Stimulated activated CD8-positive, alpha-beta memory T cell treated with anti-CD3 and anti-CD28 coated beads, Interleukin-12 subunit alpha, Interleukin-12 subunit beta, amount 100 ng/mL, for 1 hour (primary cell): ENCODE results near the gene IGF2BP3.
"Not testable (repeated sequence)": the region's sequence is repeated elsewhere in the genome, so short reads cannot be mapped to it uniquely, and the experiment has no call there.

Experiments
- DNase-seq: peaks from one replicate; pipeline ENCODE4 v3.0.0-alpha.2; 2020; ENCODE audit warnings: low read depth

IGF2BP3 gene

DNA sequence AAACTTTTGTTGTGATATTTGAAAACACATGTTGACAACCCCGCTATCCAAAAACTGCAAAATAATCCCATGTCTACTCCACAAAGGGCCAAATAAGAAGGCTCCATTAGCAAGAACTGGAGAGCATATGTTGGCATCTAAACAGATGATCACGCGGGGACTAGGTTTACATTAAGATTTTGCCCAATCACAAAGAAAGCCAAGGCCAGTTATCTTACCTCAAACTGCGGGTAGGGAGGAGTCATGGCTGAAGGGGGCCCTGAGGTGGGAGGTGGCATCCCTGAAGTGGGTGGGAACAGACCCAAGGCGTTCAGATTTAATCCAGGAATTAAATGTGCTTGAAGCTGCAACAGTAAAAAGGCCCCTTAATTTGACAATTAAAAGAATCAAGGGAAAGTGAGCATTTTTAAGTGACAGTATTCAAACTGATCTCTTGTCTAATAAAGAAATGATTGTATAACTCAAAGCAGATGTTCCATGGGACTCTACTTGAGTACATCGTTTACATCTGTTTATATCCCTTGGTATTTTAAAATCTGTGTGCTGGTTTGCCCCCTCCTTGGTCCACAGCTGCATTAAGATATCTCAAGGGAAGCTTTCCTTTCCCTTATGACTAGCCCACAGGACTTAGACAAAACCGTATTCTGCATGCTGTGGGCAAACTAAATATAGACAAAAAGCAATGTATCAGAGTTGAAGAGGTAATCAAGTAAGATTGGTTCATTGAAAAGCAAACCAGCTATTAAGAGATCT, 128.3 kb downstream of the IGF2BP3 start:
- no peak for DNase-seq

DNA sequence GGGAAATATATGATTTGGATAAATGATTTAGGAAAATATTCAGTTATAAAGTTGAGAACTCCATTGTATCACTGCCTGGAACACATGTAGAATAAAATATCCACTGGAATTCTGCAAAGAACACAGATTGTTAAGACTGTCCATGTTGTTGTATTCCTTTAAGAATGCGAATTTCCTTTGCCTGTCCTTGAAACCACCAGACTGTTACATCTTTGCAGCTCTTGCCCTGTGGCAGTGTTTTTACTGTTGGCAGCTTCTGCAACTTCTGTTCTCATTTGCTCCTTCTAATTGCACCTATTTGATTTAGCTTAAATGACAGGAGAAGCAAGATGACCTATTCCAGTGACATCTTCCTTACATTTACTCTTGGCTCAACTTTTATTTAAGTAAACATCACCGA, 131.4 kb downstream of the IGF2BP3 start:
- DNase-seq: no peak

DNA sequence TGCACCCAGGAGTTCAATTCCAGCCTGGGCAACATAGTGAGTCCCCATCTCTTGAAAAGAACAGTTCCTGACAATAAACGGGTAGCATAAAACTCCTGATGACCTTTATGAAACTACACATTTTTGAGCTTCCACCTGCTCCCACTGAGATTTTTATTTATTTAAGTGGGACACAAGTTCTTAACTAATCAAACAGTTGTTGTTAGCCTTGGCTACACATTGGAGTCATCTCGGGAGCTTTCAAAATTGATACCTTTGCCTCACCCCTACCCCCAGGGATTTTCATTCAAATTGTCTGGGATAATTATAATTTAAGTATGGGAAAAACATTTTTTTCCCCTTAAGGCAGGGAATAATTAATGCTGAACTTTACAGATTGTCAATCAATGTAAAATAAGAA, 131.9 kb downstream of the IGF2BP3 start:
- no peak for DNase-seq

DNA sequence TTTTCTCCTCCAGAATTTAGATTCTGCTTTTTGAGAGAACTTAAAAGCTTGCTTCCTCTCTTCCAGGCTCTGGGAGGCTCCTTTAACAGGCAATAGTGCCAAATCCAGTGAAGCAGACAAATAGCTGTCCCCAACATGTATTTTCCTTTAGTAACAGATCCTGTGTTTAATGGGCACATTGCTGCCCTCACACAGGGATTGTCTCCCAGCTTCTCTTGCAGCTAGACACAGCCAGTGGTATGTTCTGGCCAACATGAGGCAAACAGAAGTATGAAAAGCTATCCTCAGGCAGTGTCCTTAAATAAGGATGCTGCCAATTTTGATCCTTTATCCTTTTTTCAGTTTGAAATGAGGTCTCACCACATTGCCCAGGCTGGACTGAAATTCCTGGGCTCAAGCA, 132.9 kb downstream of the IGF2BP3 start:
- DNase-seq: no peak

DNA sequence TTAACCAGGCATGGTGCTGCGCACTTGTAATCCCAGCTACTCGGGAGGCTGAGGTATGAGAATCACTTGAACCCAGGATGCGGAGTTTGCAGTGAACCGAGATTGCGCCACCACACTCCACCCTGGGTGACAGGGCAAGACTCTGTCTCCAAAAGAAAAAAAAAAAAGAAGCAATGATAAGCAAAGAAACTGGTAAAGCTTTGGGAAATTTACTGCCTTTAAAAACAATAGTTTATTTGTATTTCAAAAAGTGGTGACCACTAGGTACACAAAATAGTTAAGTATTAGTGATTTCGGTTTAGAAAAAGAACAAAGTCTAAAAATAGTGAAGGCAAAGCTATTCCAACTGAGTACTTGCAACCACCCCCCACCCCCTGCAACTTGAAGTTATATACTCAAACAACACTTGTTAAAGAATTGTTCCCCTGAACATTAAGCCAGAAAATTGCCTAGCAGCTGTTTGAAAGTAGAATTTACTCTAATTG, 133.4 kb downstream of the IGF2BP3 start:
- no peak for DNase-seq

DNA sequence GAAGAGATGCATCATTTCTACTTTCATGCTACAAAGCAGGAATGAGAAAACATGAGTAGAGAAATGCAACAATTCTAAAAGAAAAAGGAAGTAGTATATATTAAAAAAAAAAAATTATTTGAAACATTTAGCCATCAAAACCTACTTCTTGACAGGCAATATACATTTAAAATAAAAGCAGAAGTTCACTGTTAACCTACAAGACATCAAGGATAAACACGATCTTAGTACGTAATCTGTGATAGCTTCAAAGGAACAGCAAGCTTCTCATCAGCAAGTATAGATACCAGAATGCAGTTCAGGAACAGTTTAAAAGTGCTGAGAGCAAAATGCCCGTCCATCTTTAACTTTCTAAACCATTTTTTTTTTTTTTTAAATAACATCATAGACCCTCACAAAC, 134.2 kb downstream of the IGF2BP3 start:
- no peak for DNase-seq

DNA sequence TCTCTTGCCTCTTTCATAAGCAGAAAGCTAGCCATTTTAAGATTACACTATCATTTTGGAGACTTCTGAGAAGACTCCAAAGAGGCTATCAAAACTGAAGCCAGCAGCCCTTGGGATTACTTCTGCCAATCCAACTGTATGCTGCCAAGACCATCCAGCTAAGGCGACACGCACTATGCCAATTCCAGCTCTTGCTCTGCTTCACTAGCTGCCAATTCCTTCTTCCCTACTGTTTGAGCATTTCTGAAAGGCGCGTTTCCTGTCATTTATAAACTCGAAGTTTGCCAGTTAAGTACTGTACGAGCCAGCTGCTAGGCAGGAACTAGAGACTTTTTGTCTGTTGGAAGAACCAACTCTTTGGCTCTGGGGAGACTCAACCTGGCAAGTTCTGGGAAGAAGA, 134.7 kb downstream of the IGF2BP3 start:
- DNase-seq: no peak

DNA sequence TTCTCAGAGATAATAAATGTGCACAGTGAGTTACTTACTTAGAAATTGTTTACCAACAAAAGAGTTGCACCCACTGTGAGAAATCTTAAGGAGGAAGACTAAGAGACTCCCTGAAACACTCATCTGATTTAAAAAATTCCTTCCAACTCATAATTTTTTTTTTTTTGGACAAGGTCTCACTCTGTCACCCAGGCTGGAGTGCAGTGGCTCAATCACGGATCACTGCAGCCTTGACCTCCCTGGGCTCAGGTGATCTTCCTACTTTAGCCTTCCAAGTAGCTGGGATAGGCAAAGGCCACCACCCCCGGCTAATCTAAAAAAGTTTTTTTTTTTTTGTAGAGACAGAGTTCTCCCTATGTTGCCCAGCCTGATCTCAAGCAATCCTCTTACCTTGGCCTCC, 135.2 kb downstream of the IGF2BP3 start:
- no peak for DNase-seq

DNA sequence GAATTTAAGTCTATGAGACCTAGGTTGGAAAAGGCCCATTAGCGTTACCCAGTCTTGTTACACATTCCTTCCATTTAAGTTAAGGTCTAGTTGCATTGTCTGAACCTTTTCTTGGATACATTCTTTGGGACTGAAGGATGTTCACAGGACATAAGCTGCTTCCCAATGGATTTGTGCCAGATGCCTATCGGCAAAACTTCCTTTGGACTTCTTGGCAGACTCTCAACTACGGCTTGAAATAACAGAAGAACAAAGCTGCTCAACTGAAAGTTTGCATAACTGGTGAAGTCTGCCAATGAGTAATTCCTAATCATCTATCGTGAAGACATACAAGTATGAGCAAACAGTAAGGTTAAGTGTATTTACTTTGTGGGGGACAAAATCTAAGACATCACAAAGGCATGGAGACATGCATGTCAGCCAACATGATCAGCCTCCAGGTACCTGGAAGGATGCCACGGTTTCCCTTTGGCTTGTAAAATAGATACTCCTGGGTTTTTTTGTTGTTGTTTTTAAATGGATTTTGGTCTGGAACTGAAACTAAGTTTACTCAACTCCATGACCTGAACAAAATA, 135.7 kb downstream of the IGF2BP3 start:
- no peak for DNase-seq

DNA sequence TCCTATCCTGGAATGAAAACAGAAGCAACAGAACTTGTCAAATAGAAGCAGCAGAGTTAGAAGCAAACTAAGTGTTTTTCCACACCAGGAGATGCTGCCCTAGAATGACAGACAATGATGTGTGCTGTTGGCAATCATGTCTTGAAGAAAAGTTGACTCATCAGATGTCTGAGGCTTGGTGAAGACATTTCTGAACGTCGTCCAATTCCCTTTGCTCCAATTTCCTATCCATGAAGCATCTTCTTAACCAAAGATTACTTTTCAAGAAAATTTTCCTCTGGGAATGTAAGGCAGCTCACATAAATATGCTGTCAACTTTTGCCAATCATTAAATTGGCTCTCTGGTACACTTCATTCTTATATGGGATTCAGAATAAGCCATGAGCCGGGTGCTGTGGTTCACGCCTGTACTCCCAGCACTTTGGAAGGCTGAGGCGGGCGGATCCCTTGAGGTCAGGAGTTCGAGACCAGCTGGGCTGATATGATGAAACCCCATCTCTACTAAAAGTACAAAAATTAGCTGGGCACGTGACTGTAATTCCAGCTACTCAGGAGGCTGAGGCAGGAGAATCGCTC, 136.5 kb downstream of the IGF2BP3 start:
- no peak for DNase-seq

DNA sequence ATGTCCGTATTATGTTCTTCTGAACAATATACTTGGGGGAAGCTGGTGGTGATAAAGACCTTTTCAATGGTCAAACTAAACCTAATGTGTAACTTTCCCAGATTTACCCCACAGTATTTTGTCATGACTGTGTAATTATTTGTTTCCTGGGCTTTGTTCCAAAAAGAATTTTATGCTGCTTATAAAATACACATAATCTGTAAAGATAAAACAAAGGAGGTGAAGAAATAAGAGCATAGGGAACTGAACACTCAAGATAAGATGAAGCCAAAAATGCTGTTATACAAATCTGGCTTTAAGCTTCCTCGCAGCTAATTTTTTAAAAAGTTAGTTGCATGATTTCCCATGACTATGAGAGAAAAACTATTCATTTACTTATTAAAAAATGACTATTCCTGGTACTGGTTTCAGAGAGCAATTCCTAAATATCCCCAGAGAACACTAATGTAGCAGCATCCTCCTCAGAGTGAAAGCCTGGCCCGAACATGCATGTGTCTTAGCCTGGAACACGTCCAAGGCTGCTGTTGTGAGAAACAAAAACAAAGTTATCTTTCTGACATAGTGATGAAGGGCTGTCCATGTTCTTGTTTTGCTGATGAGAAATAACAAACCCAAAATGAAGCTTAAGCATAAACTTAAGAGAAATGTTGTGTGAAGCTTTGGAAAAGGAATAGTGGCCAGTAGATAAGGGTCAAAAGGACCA, 137.2 kb downstream of the IGF2BP3 start:
- DNase-seq: no peak

DNA sequence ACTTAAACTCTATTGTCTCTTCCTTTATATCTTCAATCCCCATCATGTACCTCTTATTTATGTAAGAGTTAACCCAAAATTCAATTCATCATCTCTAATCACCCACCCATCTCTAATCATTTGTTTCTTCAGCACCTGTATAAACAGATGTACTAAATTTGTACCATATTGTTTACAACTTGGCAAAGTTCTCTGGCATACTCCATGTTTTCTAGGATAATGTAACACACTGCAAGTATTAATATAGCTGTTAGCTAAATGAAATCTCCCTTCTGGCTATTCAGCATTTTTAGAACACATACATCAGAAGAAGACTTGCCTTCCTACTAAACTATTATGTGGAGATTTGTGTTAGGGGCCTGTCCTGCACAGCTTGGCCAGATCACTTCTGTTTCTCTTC, 138.1 kb downstream of the IGF2BP3 start:
- DNase-seq: no peak

DNA sequence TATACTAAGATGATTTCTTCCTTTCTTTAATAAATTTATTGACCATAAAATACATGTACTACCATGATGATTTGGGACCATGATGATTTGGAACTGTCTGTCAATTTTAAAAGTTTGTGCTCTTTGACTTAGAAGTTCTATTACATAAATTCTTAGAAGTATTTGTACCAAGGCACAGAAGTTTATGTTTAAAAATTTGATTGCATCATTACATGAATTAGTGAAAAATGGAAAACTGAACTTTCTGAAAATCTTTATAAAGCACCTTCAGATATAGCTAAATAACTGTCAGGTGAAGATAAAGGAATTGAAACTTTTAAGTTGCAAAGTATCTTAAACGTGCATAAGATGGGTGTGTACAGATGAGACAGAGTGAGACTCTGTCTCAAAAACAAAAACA, 139.2 kb downstream of the IGF2BP3 start:
- no peak for DNase-seq

DNA sequence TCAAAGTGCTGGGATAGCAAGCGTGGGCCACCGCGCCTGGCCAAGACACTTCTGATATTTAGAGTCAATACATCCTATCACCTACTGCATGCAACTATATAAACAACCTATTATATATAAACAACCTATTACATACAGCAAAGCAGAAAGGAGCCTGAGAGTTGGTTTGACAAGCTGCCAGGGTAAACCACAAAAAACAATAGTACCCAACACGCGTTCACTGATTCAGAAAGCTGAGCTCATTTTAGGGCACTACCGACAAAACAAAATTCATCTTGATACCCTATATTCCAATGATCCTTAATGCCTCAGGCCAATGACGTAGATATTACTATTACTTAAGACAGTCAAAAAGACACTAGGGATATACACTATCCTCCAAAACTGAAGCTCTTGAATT, 154.9 kb downstream of the IGF2BP3 start:
- DNase-seq: no peak

DNA sequence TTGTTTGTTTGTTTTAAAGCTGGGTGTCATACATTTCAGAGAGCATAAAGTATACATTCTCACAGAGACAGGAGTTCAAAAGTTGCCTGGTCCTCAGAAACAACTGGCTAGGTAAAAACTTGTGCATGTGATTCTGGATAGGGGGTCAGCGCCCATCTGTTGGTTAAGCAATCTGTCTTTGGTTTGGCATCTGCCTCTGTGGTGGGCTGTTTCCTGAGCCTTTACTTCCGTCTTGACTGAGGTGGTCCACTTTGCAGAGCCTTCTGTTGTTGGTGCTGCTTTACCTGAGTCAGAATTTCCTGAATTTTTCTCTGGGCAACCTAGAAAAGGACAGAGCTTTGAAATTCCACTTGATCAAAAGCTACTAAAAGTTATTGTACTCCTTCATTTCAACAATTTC, 158.2 kb downstream of the IGF2BP3 start:
- not testable (repeated sequence) for DNase-seq

DNA sequence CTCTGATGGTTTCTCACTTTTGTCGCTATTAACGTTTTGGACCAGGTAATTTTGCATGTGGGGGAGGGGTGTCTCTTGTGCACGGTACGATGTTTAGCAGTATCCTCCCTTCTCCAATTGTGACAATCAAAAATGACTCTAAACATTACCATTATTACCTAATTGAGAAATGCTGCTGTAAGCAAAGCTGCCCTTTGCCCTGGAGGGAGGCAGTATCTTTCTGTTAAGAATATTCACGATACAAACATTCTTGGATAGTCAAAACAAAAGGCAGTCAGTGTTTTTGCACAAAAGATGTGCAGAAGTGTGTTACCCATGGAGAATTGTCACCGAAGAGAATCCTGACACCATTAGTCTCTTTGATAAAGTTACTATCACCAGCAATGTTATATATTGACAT, 161.5 kb downstream of the IGF2BP3 start:
- no peak for DNase-seq

DNA sequence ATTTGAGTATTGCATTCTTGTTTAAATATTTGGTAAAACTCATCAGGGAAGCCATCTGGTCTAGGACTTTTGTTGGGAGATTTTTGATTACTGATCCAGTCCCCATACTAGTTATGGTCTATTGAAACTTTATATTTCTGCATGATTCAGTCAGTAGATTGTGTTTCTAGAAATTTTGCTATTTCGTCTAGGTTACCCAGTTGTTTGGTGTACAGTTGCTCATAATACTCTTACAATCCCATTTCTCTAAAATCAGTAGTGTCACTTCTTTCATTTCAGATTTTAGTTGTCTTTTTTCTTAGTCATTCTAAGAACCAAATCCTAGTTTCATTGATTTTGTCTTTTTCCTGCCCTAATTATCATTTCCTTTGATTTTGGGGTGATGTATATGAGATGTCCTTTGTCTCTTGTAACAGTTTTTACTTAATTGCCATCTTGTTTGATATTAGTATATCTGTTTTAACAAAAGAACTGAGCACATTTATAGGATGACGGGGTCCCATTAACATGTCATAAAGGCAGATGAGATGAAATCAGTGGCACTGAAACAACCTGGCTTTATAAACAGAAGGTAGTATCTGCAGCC, 163.3 kb downstream of the IGF2BP3 start:
- no peak for DNase-seq

DNA sequence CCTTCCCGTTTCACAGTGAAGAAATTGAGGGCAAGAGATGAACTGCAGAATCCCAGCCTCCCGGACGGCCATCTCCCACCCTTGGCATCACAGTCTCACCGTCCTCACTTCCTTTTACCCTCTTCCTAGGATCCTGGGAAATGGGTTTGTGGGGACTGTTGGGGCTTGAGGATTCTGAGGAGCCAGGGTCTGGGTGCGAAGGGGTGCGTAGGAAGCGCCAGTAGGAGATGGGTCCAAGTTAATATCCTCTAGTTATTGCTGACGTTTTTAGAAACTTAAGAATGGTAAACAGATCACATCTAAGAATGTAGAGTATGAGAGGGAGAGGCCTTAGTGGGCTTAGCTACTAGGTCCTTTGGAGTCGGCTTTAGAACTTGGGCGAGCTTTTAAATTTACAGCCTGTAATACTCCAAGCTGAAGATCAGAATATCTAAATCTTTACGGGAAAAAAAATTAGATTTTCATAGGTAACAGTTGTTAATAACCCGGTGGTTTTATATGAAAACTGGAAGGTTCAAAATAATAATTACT, 170.5 kb downstream of the IGF2BP3 start:
- no peak for DNase-seq

DNA sequence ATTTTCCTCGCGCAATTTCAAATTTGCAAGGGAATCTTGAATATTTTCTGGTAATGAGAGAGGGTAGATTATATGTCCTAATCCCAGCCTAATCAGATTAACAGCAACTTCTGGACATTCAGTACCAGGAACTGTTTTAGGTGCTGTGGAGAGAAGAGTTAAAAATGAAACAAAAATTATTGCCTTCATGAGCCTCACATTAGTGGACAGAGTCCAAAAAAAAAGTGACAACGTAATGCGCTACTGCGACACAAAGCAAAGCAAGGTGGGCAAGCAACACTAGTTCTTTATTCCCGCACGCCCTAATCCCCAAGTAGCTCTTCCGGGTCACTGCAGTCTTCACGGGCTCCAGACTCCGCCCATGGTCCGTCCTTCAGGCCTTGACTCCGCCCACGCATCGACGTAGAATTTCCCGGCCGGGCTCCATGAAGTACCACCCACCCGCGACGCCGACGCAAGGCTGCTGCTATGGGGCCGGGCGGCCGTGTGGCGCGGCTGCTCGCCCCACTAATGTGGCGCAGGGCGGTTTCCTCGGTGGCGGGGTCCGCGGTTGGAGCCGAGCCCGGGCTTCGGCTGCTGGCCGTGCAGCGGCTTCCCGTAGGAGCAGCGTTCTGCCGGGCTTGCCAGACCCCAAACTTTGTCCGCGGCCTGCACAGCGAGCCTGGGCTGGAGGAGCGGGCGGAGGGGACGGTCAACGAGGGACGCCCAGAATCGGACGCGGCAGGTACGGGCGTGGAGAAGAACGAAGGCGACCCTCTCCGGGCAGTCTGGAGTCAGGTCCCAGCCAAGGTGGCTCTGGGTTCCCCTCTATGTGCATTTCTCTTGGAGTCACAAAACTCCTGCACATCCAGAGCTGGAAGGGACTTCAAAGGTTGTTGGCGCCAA, 171.2 kb downstream of the IGF2BP3 start, which contains the start of gene MALSU1:
TSS of gene MALSU1 (plus strand) at position 455 of the 885 bp plus-strand sequence. CDS start at position 469, 14 bp downstream.
- DNase-seq: peak; percentile 96

DNA sequence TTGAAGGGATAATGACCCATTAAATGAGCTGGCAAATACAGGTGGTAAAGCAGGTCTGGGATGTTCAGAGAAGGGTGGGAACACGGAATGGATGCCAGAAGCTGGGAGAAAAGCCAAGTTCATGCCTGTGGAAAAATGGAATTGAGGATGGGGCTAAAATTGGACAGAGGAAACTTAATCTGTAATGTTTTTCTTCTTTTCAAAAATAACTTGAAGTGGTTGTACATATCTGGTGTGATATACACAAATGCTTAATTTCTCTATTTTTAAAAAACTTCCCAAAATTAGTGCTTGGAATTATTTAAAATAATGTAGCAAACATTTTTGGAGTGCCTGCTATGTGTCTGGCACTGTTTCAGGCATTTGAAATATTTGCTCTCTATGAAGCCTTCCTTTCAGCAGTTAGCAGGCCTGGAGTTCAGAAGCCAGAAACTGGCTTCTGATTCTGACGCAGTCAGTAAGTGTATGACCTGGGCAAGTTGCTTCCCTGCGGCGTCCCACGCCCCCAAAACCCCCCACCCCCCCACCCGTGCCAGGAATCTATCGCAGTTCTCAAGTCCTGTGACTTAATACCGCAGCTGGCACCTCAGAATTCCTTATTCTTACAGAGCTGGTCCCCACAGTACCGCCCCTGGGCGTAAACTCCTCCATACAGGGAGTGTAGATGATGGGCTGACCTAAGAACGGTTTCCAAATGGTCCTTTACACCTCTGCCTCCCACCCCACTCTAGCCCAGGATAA, 172.0 kb downstream of the IGF2BP3 start:
- DNase-seq: no peak

DNA sequence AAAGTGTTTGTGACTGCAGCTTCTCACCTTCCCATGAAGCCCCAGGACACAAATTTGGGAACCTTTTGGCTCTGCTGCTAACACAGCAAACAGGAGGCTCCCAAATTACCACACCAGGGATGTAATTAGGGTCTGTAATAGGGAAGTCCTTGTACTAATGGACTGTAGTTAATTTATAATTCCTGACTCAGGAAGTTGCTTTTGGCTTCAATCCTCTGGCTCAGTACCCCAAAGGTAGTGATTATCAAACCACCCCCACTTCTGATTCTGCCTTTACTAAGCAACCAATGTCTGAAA, 174.9 kb downstream of the IGF2BP3 start:
- no peak for DNase-seq
